ENCODE data around the gene EIF4A2.
A peak's percentile ranks its signal among the peaks of the same experiment; 100 is the strongest.

The EIF4A2 gene

DNA sequence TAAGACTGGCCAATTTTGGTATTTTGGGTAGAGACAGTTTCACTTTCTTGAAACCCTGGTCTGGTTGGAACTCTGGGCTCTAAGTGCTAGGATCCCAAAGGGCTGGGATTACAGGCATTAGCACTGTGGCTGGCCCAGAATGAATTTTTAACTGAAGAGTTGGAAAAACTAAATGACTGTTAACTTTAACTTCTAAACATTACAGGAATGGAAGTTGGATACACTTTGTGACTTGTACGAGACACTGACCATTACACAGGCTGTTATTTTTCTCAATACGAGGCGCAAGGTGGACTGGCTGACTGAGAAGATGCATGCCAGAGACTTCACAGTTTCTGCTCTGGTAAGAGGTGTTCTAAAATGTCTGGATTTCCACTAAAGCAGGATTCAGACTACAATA is 3.5 kb downstream of the EIF4A2 start:
- H3K9me2 ChIP-seq (replicated peaks; ENCODE audit: insufficient read depth, low read length) = no peaks in the 10 kb centered on the region
- peak overlapping the region; percentile 89; the same call in 1 of the 2 replicates for H3K27ac ChIP-seq (ENCODE audit: low read length)
- peaks cover 97% of the 10 kb centered on the region for H3F3A ChIP-seq (ENCODE audit: insufficient read depth, low read length)
- H3K9me3 ChIP-seq (replicated peaks; ENCODE audit: insufficient read depth, low read length) = no peaks in the 10 kb centered on the region
- no peaks in the 10 kb centered on the region for H3K27me3 ChIP-seq (replicated peaks; ENCODE audit: insufficient read depth, low read length)
- DNase-seq = peak; percentile 42
- H3K4me1 ChIP-seq (ENCODE audit: low read length) = peaks cover 21% of the 10 kb centered on the region
- H2AFZ ChIP-seq (ENCODE audit: low read length) = no peak overlapping the region
- H3K4me3 ChIP-seq (ENCODE audit: low read length) = peak overlapping the region; percentile 98
- TF ChIP-seq, protein P1, sequence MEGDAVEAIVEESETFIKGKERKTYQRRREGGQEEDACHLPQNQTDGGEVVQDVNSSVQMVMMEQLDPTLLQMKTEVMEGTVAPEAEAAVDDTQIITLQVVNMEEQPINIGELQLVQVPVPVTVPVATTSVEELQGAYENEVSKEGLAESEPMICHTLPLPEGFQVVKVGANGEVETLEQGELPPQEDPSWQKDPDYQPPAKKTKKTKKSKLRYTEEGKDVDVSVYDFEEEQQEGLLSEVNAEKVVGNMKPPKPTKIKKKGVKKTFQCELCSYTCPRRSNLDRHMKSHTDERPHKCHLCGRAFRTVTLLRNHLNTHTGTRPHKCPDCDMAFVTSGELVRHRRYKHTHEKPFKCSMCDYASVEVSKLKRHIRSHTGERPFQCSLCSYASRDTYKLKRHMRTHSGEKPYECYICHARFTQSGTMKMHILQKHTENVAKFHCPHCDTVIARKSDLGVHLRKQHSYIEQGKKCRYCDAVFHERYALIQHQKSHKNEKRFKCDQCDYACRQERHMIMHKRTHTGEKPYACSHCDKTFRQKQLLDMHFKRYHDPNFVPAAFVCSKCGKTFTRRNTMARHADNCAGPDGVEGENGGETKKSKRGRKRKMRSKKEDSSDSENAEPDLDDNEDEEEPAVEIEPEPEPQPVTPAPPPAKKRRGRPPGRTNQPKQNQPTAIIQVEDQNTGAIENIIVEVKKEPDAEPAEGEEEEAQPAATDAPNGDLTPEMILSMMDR (IDR thresholded peaks at IDR 0.05; ENCODE audit: low read length) = no peak
- H3K36me3 ChIP-seq (replicated peaks; ENCODE audit: insufficient read depth, low read length) = peaks cover 57% of the 10 kb centered on the region
- H3K4me2 ChIP-seq (ENCODE audit: low read depth, low read length) = peak overlapping the region; percentile 84
- peaks cover 66% of the 10 kb centered on the region for H3K79me2 ChIP-seq (ENCODE audit: low read length)
- peaks cover 75% of the 10 kb centered on the region for H4K20me1 ChIP-seq (ENCODE audit: insufficient read depth, low read length)
- H3K9ac ChIP-seq (ENCODE audit: low read length) = peak overlapping the region; percentile 96; the same call in 1 of the 2 replicates

DNA sequence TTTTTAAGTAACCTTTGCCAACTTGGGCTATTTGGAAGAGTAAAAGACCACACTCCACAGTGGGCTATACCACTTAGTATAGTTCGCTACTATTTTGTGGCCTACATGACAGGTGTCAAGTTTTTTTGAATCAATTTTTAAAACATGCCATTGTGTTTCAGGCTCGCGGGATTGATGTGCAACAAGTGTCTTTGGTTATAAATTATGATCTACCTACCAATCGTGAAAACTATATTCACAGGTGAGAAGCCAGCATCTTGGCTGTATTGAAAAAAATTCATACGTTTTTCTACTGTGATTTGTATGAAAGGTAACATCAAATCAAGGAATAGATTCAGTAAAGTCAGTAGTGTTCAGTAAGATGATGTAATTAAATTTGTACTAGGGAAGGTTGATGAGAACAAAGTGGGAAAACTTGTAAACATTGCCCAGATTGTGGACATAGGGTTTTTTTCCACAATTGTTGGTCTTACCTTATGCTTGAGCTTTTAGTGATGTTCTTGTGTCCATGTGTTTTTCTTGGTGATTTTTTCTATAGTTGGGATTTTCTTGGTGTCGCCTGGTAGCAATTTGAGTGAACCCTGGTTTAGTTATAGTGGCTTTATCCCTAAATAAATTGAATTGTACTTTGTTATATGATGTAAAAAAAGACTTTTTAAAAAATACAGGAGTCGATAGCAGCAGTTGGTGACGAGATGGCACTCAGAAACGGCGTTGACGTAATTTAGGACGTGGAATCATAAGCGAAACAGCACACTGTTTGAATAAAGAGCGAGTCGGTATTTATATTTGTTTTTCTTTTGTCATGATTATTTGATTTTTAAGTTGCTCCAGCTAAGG is 4.5 kb downstream of the EIF4A2 start:
- H3K9ac ChIP-seq (ENCODE audit: low read length) = no peak overlapping the region
- no peak overlapping the region for H3K4me3 ChIP-seq (ENCODE audit: low read length)
- peaks cover 57% of the 10 kb centered on the region for H3K36me3 ChIP-seq (replicated peaks; ENCODE audit: insufficient read depth, low read length)
- H3K4me1 ChIP-seq (ENCODE audit: low read length) = peaks cover 19% of the 10 kb centered on the region
- peak overlapping the region; percentile 84; the same call in 1 of the 2 replicates for H3K4me2 ChIP-seq (ENCODE audit: low read depth, low read length)
- peaks cover 59% of the 10 kb centered on the region for H3K79me2 ChIP-seq (ENCODE audit: low read length)
- H2AFZ ChIP-seq (ENCODE audit: low read length) = no peak overlapping the region
- H3F3A ChIP-seq (ENCODE audit: insufficient read depth, low read length) = peaks cover 99% of the 10 kb centered on the region
- H3K27me3 ChIP-seq (replicated peaks; ENCODE audit: insufficient read depth, low read length) = no peaks in the 10 kb centered on the region
- no peaks in the 10 kb centered on the region for H3K9me3 ChIP-seq (replicated peaks; ENCODE audit: insufficient read depth, low read length)
- H3K27ac ChIP-seq (ENCODE audit: low read length) = peak overlapping the region; percentile 89; the same call in 1 of the 2 replicates
- no peaks in the 10 kb centered on the region for H3K9me2 ChIP-seq (replicated peaks; ENCODE audit: insufficient read depth, low read length)
- TF ChIP-seq, protein P1 (IDR thresholded peaks at IDR 0.05; ENCODE audit: low read length) = no peak
- TF ChIP-seq EZH2phosphoT487 (IDR thresholded peaks at IDR 0.05; ENCODE audit: low read length) (no peak), EZH2 (optimal IDR thresholded peaks at IDR 0.05; ENCODE audit: low read depth, low read length) (no peak)
- H4K20me1 ChIP-seq (ENCODE audit: insufficient read depth, low read length) = peaks cover 75% of the 10 kb centered on the region
- DNase-seq = no peak

DNA sequence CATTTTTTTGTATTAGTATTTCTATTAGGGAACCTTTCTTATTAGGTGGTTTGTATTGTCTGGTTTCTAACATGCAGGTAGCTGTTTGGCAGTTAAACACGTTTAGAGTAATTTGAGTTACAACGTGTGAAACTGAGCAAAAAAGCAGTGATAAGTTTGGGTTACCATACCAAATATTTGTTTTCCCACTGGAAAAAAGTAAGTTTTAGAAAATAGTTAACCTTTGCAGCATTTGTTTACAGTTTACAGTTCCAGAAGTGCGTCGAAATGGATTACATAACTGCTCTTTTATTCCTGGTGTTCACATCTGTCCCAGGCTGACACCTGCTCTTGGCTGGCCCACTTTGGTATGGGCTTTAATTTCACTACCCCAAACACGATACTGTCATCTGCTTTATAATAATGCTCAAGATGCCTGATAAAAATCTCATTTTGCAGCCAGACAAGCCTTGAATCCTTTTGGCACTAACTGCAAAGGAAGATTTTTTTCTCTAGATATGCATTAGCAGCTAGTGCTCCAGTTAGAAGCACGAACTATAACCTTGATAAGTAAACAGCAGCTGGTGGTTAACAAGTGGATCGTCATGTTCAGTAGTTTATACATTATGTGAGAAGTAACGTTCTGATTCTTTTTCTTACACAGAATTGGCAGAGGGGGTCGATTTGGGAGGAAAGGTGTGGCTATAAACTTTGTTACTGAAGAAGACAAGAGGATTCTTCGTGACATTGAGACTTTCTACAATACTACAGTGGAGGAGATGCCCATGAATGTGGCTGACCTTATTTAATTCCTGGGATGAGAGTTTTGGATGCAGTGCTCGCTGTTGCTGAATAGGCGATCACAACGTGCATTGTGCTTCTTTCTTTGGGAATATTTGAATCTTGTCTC is 5.3 kb downstream of the EIF4A2 start:
- peaks cover 19% of the 10 kb centered on the region for H3K4me1 ChIP-seq (ENCODE audit: low read length)
- H3K36me3 ChIP-seq (replicated peaks; ENCODE audit: insufficient read depth, low read length) = peaks cover 55% of the 10 kb centered on the region
- H3K27ac ChIP-seq (ENCODE audit: low read length) = no peak overlapping the region
- no peak overlapping the region for H3K4me3 ChIP-seq (ENCODE audit: low read length)
- H3K9ac ChIP-seq (ENCODE audit: low read length) = no peak overlapping the region
- DNase-seq = no peak
- TF ChIP-seq EZH2phosphoT487 (IDR thresholded peaks at IDR 0.05; ENCODE audit: low read length) (no peak), EZH2 (optimal IDR thresholded peaks at IDR 0.05; ENCODE audit: low read depth, low read length) (no peak)
- TF ChIP-seq, protein P1 (IDR thresholded peaks at IDR 0.05; ENCODE audit: low read length) = no peak
- H3K9me3 ChIP-seq (replicated peaks; ENCODE audit: insufficient read depth, low read length) = no peaks in the 10 kb centered on the region
- H3K4me2 ChIP-seq (ENCODE audit: low read depth, low read length) = 0 out of 2 replicates have a peak overlapping the region, but pooled peaks have one; percentile 1
- H3F3A ChIP-seq (ENCODE audit: insufficient read depth, low read length) = peaks cover 97% of the 10 kb centered on the region
- H3K27me3 ChIP-seq (replicated peaks; ENCODE audit: insufficient read depth, low read length) = no peaks in the 10 kb centered on the region
- no peak overlapping the region for H2AFZ ChIP-seq (ENCODE audit: low read length)
- no peaks in the 10 kb centered on the region for H3K9me2 ChIP-seq (replicated peaks; ENCODE audit: insufficient read depth, low read length)
- H4K20me1 ChIP-seq (ENCODE audit: insufficient read depth, low read length) = peaks cover 75% of the 10 kb centered on the region
- peaks cover 55% of the 10 kb centered on the region for H3K79me2 ChIP-seq (ENCODE audit: low read length)
